BE2C (cell line): ENCODE measurements around the gene ST8SIA3.

ENCODE experiments used
- DNase-seq: peaks from one replicate; pipeline ENCODE4 v3.0.0-alpha.2; 2020
- H3K27me3 ChIP-seq: fragments of 250-450 bp; sonication (Bioruptor Pico); 2 replicates; pipeline ENCODE4 v1.5.1; 2020; ENCODE audit warnings: mild to moderate bottlenecking
- H3K36me3 ChIP-seq: fragments of 250-450 bp; sonication (Bioruptor Pico); 2 replicates; pipeline ENCODE4 v1.5.1; 2020; ENCODE audit warnings: mild to moderate bottlenecking
- H3K4me1 ChIP-seq: fragments of 250-450 bp; sonication (Bioruptor Pico); 2 replicates; pipeline ENCODE4 v1.5.1; 2020
- H3K4me3 ChIP-seq: 2 replicates; pipeline ENCODE4 v1.5.1; 2011; ENCODE audit warnings: low read depth, low read length
- H3K9me3 ChIP-seq: fragments of 250-450 bp; sonication (Bioruptor Pico); 2 replicates; pipeline ENCODE4 v1.5.1; 2020
- TF ChIP-seq, protein P1 (sequence below): IDR thresholded peaks from 2 replicates; pipeline ENCODE4 v1.5.1; 2012; ENCODE audit warnings: mild to moderate bottlenecking, low read depth, low read length

The ST8SIA3 gene

DNA sequence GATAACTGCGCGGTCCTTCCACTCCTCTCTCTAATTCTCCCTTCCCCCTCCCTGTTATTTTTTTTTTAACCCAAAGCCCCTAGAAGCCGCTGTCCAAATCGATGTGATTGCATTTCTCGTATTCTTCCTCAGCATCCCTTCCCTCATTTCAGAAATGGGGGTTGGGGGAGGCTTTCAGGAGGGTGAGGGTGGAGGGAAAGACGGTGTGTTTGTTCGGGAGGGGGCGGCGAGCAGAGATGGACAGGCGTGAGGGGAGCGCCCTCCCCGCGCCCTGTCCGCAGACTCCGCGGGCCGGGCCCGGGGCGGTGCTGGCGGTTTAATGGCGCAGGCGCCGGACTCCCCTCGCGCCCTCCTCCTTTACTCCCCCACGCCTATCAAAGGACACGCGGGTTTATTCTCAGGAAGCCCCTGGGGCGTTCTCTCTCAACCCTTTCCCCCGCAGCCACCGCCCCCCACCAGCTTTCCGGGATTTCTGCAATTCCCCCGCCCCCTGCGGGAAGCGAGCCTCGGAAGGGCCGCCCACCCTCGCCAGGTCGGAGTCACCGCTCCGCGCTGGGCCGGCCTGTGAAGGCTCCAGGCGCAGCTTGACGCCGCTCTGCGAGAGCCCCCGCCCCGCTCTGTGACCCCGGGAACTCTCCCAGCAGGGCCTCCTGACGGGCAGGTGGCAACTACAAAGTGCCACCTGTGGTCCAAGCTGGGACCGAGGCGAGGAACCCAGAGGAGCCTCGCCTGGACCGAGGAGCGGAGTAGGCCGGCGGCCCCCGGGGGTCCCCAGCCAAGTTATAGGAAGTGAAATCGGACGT, 981 bp downstream of the ST8SIA3 start:
- TF ChIP-seq, protein P1, sequence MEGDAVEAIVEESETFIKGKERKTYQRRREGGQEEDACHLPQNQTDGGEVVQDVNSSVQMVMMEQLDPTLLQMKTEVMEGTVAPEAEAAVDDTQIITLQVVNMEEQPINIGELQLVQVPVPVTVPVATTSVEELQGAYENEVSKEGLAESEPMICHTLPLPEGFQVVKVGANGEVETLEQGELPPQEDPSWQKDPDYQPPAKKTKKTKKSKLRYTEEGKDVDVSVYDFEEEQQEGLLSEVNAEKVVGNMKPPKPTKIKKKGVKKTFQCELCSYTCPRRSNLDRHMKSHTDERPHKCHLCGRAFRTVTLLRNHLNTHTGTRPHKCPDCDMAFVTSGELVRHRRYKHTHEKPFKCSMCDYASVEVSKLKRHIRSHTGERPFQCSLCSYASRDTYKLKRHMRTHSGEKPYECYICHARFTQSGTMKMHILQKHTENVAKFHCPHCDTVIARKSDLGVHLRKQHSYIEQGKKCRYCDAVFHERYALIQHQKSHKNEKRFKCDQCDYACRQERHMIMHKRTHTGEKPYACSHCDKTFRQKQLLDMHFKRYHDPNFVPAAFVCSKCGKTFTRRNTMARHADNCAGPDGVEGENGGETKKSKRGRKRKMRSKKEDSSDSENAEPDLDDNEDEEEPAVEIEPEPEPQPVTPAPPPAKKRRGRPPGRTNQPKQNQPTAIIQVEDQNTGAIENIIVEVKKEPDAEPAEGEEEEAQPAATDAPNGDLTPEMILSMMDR, result no peak
- H3K27me3 ChIP-seq, result no peaks in the 10 kb centered on the region
- H3K9me3 ChIP-seq, result no peaks in the 10 kb centered on the region
- no peaks in the 10 kb centered on the region for H3K36me3 ChIP-seq
- 0 out of 2 replicates have a peak, but pooled peaks cover 3% of the 10 kb centered on the region for H3K4me1 ChIP-seq
- peak overlapping the region; percentile 75 for H3K4me3 ChIP-seq
- peak; percentile 87 for DNase-seq

DNA sequence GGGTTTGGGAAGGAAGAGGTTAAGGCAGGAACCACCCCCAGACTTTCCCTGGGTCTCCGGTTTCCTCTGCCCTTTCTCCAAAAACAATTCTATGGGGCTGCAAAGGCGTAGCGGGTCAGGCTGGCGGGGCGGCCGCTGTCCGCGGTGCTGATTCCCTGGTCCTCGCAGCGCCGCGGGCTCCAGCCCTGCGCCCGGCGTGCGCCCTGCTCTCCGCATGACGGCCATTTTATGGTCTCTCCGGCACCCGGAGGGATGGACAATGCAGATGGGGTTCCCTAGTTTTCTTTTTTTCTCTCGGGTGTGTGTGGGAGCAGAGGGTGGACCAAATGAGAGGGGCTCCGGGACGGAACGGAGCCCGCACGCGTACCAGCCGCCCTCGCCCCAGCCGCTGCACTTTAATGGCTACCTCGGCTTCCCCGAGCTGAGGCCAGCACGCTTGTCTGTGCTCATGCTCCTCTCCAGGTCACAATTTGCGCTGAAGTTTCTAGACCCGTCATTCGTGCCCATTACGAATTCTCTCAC, 1.6 kb downstream of the ST8SIA3 start:
- H3K4me3 ChIP-seq, result peak overlapping the region; percentile 75
- DNase-seq, result peak; percentile 54
- H3K9me3 ChIP-seq, result no peaks in the 10 kb centered on the region
- no peaks in the 10 kb centered on the region for H3K27me3 ChIP-seq
- 0 out of 2 replicates have a peak, but pooled peaks cover 3% of the 10 kb centered on the region for H3K4me1 ChIP-seq
- TF ChIP-seq, protein P1, result no peak
- H3K36me3 ChIP-seq, result no peaks in the 10 kb centered on the region

DNA sequence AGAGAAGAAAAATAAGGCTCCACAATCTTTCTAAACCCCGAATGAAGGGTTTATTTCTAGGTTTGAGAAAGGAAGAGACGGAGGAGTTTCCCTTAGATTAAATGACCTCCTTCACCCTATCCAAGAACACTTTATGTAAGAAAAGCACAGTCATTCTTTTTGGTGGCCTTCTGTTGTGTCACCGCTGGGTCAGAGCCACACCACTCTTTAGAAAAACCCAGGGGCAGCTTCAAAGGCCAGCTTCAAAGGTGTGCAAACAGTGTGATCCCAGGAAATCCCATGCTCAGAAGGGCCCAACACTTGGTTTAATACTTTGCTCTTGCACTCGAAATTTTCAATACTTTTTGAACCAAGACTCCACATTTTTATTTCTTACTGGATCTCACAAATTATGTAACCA, 7.1 kb downstream of the ST8SIA3 start:
- no peaks in the 10 kb centered on the region for H3K36me3 ChIP-seq
- H3K9me3 ChIP-seq, result no peaks in the 10 kb centered on the region
- no peaks in the 10 kb centered on the region for H3K27me3 ChIP-seq
- TF ChIP-seq, protein P1, result no peak
- no peak for DNase-seq
- no peak overlapping the region for H3K4me3 ChIP-seq
- H3K4me1 ChIP-seq, result no peaks in the 10 kb centered on the region

DNA sequence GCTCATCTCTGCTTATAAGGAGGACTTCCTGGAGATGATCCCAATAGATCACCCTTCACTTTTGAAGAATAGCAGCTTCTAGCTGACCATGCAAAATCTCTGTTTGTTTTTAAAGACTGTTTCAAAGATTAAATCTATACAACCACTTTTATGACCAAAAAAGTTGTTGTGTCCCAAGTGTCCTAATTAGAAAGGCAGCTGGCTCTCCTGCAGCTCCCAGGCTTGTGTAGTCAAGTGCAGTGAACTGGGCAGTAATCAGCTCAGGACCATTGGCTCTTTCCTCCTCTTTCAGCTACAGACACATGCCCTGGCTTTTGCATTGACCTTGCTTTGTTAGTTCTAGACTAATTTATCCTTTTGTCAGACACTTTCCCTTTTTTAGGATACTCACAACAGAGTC, 10.4 kb downstream of the ST8SIA3 start:
- DNase-seq, result no peak
- H3K9me3 ChIP-seq, result no peaks in the 10 kb centered on the region
- H3K27me3 ChIP-seq, result no peaks in the 10 kb centered on the region
- no peaks in the 10 kb centered on the region for H3K36me3 ChIP-seq
- TF ChIP-seq, protein P1, result no peak
- H3K4me1 ChIP-seq, result no peaks in the 10 kb centered on the region
- no peak overlapping the region for H3K4me3 ChIP-seq

DNA sequence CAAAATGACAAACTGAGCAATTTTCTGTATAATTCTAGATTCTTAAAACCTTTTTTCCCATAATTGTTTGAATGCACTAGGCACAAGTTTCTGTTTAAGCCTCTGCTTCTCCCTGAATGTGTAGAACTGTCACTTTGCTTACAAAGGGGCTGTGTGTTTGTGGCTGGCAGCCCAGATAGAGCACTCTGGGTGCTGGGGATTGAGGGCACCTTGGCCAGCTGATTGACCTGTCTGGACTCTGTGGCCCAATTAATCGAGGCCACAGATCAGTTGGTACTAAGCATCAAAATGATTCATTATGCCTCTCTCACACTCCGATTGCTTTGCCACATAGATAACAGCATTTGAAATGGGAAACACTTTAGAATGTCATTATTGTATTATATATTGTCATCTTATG, 12.1 kb downstream of the ST8SIA3 start:
- H3K9me3 ChIP-seq, result no peaks in the 10 kb centered on the region
- no peak for DNase-seq
- H3K27me3 ChIP-seq, result no peaks in the 10 kb centered on the region
- H3K4me1 ChIP-seq, result no peaks in the 10 kb centered on the region
- TF ChIP-seq, protein P1, result no peak
- no peaks in the 10 kb centered on the region for H3K36me3 ChIP-seq
- no peak overlapping the region for H3K4me3 ChIP-seq

DNA sequence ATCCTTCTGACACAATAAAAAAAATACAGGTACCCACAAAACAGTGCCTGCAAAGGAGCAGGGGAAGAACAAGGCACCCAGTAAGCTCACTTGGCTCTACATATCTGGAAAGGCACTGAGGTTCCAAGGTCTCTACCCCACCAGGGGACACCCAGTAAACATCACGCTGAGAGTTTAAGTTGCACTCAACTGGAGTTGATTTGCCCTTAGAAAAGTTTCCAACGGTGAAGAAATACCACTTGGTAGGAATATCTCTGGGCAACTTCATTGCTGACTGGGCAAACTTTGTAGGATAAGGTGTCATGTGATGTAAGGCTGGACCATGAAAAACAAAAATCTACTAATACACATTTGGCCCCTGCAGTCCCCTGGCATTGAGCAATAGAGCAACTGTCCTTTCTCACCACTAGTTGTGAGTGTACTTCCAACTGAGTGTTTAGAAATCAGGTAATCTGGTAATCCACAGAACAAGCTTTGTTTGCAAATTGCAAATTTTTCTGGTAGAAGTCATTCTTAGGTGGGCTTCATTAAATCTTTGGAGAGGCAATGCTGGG, 14.2 kb downstream of the ST8SIA3 start:
- Histone ChIP-seq H3K27me3 (no peaks in the 10 kb centered on the region), H3K4me1 (no peaks in the 10 kb centered on the region), H3K36me3 (no peaks in the 10 kb centered on the region), H3K9me3 (no peaks in the 10 kb centered on the region), H3K4me3 (no peak overlapping the region)
- DNase-seq, result no peak
- TF ChIP-seq, protein P1, result no peak
